Glomerular endothelial cell (primary cell): Measurements from ENCODE around the gene GART. TPM values are rescaled to one million over a fixed set of nuclear protein-coding genes. Genes with fewer than 3 reads are reported as not detected.
"Not testable (repeated sequence)": the region's sequence is repeated elsewhere in the genome, so short reads cannot be mapped to it uniquely, and the experiment has no call there.

Experiments used
- DNase-seq: peaks from one replicate; pipeline ENCODE4 v3.0.0-alpha.2; 2011; ENCODE audit warnings: low read depth, low spot score; ENCODE audit errors: extremely low read depth
- total RNA-seq: library from RNA; depleted of rRNA; stranded (reverse); fragments of >200 nt; gene quantifications from 2 replicates; pipeline ENCODE4 v1.2.3, GENCODE V29; 2015

The GART gene
- total RNA-seq, 1 donor from 2014 or later: 89.7 TPM

DNA sequence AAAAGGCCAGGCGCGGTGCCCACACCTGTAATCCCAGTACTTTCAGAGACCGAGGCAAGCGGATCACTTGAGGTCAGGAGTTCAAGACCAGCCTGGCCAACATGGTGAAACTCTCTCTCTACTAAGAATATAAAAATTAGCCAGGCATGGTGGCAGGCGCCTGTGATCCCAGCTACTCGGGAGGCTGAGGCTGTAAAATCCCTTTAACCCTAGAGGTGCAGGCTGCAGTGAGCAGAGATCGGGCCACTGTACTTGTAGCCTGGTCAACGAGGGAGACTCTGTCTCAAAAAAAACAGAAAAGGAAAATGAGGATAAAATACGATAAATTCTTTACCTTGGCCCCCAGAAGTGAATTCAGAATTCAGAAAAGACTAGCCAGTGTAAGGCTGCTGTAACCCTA is 63.7 kb downstream of the GART start:
- no peak for DNase-seq

DNA sequence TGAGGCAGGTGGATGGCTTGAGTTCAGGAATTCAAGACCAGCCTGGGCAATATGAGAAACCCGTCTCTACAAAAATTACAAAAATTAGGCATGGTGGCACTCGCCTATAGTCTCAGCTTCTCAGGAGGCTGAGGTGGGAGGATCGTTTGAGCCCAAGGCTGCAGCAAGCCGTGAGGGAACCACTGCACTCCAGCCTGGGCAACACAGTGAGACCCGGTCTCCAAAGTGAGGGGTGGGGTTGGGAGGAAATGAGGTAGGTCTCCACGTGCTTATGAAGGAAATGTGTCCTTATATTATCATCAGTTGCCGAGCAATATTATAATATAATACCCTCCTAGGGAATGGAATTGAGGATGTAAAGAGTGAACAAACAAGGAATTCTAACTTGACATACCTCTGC is 64.9 kb downstream of the GART start:
- no peak for DNase-seq

DNA sequence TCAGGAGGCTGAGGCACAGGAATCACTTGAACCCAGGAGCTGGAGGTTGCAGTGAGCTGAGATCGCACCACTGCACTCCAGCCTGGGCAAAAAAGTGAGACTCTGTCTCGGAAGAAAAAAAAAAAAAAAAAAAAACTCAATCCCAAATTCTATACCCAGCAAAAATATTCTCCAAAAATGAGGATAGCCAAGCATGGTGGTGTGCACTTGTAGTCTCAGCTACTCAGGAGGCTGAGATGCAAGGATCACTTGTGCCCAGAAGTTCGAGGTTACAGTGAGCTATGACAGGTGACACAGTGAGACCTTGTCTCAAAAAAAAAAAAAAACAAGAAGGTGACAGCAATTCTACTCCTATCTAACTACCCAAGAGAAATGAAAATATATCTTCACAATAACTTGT is 68.6 kb downstream of the GART start:
- no peak for DNase-seq

DNA sequence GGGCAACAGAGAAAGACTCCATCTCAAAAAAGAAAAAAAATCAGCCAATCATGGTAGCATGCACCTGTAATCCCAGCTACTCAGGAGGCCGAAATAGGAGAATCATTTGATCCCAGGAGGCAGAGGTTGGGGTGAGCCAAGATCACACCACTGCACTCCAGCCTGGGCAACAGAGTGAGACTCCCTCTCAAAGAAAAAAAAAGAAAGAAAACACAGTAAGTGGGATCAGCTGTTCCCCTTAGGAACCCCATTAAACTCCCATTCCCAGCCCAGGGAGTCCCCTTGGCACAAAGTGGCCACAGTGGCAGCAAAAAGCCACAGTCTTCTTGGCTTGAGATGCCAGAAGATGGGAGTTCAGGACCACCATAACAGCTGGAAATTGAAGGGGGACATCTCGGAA is 71.2 kb downstream of the GART start:
- no peak for DNase-seq

DNA sequence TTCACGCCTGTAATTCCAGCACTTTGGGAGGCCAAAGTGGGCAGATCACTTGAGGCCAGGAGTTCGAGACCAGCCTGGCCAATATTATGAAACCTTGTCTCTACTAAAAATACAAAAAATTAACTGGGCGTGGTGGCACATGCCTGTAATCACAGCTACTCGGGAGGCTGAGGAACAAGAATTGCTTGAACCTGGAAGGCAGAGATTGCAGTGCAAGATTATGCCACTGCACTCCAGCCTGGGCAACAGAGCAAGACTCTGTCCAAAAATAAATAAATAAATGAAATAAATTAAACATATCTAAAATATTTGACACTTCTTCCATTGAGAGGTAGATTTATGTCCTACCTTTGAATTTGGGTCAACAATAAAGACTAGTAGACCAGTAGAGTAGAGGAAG is 72.7 kb downstream of the GART start:
- not testable (repeated sequence) for DNase-seq

DNA sequence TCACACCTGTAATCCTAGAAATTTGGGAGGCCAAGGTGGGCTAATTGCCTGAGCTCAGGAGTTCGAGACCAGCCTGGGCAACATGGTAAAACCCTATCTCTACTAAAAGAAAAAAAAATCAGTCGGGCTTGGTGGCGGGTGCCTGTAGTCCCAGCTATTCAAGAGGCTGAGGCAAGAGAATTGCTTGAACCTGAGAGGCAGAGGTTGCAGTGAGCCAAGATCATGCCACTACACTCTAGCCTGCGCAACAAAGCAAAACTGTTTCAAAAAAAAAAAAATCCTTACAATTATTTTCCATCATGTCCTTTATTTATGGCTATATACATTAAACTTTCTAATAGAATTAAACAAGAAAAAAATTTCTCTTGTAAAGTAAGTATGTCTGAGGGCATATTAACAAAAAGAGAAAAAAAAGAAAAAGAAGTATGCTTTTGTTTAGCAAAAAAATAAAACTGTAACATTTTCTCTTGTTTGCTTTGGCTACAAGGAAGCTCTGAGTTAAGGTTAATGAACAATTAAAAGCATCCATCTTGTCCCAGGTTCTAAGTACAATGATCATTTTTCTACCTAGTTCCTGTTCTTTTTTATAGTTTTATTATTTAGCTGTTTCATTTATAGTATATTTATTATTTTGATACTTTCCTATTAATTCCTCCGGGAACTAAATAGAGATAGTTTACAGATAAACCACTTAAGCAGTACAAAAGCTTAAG is 80.2 kb downstream of the GART start:
- no peak for DNase-seq

DNA sequence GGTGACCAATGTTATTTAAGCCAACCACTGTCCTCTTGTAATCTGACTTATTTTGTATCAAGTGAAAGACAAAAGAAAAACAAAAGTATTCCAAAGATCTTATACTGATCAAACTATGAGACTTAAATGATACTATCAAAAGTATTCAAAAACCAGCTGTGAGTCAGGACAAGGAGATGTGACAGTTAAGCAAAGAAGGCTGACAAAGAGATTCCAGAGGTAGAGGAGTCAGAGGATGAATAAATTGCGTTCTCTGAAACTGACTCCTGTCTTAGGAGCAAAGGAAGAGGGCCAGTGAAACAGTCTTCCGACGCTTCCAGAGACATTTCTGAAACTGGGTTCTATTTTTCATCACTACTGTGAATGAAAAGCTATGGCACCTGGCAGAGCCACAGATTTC is 83.1 kb downstream of the GART start:
- DNase-seq: no peak

DNA sequence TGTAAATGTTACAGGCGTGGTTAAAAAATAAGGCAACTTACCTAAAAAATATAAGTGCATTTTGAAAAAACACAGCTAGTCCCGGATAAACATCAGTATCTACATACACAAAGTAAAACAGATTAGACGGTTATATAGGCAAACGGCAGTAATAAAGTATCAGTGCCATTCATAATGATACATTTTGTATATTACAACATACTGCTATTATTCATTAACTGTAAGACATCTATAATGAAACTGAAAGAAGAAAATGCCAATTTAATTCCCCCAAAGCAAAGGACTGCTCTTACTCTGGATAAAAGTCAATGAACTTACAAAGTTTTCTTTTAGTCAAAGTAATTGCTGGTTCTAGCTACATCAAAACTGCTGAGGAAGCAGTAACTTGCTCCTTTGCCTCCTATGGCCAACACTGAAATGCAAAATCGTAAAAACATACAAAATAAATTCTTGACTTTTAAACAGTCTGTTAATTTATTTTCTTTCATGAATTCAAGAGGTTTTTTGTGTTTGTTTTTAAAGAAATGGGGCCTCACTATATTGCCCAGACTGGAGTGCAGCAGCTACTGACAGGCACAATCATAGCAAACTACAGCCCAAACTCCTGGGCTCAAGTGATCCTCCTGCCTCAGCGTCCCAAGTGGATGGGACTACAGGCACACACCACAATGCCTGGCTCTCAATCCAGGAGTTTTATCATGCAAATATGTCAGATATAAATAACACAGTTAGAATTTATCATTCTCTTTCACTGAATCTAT is 86.1 kb downstream of the GART start:
- no peak for DNase-seq

Other genes with a start within 250 kb of the GART start
- gene IFNAR1, start 217.1 kb downstream of the GART start, total RNA-seq: 39.6 and 47.9 TPM in 2 replicates
- 85.6 and 91.9 TPM in 2 replicates for gene IFNGR2, start 138.7 kb downstream of the GART start, total RNA-seq
- 26.7 and 43.2 TPM in 2 replicates for gene TMEM50B, start 62.1 kb downstream of the GART start, total RNA-seq
- 0.24 and 1.8 TPM in 2 replicates for gene DNAJC28, start 50.4 kb downstream of the GART start, total RNA-seq
- 162 and 208 TPM in 2 replicates for gene SON, start 921 bp upstream of the GART start, total RNA-seq
- gene DONSON, start 46.6 kb upstream of the GART start, total RNA-seq: 13.0 and 17.7 TPM in 2 replicates
- 22.3 and 27.8 TPM in 2 replicates for gene CRYZL1, start 99.6 kb upstream of the GART start, total RNA-seq
- gene ITSN1, start 100.4 kb upstream of the GART start, total RNA-seq: 44.3 and 47.9 TPM in 2 replicates